Stimulated activated CD8-positive, alpha-beta memory T cell treated with anti-CD3 and anti-CD28 coated beads, Interleukin-7, amount 100 ng/mL, for 1 hour (primary cell): ENCODE results near the gene EVL.

ENCODE experiments used
- DNase-seq, 2 donors: peaks; one replicate each; pipeline ENCODE4 v3.0.0-alpha.2; 2020; ENCODE audit warnings: low read depth in 2 of 2

Gene EVL

DNA sequence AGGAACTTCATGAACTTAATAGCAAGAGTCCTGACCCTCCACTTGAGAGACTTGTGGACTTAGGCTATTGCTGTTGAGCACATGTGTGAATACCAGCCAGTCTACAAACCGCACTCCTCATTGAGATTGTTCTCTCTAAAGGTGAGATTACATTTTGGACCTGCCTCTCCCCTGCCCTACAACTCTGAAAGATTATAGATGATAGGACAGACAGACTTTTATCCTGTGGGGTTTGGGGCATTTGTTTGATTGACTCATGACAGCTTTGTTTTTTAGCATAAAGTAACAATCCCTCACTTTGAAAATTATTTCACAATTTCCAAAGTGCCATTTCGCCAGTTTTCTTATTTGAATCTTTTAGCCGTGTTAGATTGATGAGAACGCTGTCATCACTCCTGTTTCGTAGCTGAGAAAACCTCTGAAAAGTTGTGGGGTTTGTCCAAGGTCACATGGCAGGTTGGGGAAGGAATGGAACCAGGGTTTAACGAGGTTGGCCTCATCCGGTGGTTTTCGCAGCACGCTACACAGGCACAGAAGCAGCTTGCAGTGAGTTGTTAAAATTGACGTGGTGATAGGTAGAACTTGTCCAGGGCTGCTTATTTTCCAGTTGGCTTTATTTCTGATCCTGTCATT is 836 bp downstream of the EVL start:
- DNase-seq, result peak; percentile 59 to 69

DNA sequence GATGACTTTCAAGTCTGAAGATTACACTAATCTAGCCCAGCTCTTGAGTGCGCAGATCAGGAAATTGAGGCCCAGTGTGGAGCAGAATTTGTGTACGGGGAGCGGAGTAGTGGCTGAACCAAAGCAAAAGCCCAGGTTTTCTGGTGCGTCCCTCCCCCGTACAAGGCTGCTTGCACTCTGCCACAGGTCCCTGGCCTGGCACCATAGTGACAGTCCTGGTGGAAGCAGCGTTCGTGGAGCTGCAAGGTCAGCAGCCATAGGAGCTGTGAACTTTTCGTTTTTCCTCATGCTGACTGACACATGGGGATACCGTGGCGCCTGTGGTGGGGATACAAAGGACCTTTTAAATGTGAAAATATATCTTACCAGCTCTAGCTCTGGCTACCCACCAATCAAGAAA is 1.7 kb downstream of the EVL start:
- no peak for DNase-seq

DNA sequence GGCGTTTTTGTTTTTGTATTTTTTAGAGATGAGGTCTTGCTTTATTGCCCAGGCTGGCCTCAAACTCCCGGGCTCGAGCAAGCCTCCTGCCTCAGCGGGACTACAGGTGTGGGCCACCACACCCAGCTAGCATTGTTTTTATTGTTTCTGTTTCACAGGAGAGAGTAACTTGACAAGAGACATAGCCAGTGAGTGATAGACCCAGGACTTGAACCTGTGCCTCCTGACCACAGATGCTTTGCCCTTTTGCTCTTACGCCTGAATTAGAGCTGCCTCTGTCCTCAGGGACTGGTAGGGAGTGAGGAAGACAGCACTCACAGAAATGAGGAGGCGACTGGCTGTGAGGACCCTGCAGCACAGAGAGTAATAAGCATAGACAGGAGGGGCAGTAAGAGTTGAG is 2.3 kb downstream of the EVL start:
- no peak for DNase-seq

DNA sequence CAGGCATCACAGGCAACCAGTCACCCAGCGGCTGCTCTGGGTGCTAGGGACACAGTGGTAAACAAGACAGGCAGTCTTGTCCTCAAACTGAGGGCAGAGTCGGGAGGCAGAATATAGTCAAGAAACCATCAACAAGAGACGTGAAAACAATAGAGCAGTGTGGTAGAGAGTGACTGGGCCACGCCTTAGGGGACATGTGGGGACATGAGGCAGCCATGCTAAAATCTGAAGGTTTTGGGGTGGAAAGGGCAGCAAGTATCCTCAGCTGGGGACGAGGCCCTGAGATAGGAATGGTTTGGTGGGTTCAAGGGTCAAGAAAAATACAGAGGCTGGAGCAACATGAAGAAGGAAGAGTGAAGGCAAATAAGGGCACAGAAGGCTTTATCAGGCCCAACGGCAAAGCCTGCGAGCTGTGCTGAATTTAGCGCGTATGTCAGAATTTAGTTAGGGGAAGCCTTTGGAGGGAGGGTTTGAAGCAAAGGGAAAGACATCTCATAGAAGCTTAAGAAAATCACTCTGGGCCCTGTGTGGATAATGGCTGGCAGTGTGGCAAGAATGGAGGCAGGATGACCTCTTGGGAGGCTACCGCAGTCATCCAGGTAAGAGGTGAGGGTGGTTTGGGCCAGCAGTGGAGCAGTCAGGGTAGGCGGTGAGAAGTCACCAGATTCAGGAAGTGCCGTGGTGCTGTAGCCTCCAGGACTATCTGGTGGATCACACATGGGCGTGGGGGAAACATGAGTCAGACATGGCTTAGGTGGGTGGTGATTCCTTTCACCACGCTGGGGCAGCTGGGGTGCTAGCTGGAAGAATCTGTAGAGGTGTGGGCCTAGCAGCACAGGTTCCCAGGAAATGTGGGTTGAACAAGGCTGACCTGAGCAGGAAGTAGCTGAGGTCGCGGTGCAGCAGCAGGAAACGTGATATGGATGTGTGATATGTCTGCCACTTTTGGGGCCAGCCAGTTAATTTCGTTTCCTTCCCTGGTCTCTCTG is 3.0 kb downstream of the EVL start:
- DNase-seq, result peak; percentile 73 to 77

DNA sequence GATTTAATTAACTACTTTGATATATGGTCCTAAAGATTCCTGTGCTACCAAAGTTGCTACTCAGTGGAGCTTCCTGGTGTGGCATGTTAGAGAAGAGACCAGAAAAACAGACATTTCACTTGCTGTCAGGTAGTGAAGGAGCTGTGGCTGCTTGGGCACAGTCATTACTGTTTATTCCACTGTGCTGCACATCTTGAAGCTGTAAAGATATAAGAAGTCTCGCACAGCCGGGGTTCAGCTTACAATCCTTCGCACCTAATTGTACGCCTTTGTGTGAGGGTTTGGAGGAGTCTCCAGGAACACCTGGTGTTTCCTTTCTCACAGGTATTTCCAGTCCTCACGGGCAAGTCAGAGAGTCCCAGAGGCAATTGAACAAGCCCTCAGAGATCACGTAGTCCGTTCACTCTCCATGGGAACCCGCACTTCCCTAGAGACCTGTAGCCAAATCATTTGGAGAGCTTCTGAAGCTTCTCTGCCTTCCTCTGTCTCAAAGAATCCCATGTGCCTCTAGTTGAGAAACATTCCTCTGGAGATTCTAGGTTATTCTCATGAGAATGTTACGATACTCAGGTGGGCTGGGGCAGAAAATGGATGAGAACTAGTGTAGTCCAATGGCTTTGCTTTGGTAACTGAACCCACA is 4.1 kb downstream of the EVL start:
- DNase-seq, result no peak

DNA sequence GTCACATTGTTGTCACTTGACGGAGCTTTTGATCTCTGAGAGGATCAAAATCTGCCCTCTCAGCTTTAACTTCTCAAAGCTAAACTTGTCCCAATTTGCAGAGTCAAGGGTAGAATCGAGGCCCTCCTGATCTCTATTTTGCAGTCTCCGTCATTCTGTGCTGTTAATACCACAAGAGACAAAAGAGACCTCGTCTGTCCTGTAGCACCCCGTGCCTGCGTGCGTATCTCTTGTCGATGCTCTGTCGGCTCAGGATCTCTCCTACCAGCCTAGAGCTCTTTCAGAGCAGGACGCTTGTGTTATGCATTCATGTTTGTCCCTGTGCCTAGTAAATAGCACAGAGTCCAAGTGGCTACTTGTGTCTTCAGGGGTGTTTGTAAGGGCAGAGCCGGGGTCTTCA is 5.1 kb downstream of the EVL start:
- DNase-seq, result no peak

DNA sequence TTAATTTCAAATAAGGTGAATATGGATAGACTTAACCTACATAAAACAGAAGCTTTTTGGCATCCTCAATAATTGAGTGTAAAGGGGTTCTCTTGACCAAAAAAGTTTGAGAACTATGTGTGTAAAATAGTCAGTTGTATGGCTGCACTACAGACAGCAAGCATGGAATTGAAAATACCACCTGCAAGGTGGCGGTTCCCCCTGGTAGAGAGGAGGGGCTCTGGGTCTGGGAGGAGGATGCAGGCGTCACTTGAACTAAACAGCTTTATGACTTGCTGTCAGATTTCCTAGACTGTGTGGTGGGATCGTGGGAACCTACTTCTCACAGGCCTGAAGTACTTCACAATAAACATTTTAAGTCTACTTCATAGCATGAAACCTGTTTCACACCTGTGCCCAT is 6.3 kb downstream of the EVL start:
- DNase-seq, result no peak

DNA sequence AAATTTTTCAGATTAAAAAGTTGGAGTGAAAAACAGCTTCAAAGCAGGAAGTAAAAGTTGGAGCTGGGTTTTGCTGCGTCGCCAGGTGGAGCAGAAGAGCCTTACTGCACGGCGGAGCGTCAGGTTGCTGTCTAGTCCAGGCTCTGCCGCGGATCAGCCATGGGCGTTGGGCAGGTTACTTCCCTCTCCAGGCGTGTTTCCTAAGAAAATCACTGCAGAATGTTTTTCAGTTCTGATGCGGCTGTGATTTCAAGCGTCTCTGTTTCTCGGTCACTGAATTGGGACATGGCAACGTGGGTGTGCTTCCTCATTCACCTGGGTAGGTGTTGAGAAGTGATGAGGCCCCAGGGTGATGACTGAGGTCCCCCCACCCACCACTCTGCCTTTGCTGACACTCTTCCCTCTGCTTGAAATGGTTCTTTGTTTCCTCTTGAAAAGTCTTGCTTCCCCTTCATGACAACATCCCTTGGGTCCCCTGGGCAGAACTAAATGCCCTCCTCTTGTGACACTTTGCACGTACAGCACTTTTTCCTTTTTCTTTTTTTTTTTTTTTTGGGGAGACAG is 7.6 kb downstream of the EVL start:
- DNase-seq, result no peak

DNA sequence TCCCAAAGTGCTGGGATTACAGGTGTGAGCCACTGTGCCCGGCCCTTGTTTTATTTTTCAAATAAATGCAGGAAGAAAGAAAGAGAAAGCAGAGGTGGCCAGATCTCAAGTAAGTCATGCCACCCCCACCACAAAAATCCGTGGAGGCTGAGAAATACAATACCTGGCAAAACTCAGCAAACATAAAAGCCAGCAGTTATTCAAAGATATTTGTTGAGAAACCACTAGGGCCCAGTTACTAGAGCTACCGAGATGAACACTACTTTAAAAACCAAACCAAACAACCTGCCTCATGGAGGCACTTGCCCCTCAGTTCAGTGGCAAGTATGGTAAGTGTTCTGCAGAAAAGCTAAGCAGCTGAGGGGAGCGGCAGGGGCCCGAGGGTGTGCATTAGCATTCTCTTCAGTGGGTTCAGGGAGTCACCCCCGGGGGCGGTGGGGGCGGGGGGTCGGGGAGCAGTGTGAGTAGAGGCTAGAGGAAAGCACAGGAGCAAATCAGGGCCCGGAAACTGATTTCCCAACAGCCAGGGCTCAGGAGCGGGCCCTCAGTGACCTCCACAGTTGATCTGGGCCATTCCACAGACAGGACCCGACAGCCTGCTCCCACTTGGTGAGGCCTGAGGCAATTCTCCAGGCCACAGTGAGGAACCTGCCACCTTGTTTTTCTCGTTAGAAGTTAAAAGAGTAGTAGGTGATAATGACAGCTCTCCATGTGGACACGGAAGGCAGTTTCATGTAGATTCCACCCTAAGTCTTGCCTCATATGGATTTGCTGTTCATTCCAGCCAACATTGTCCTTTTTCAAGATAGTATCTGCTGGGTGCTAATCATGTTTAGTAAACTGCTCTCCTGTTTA is 8.6 kb downstream of the EVL start:
- no peak for DNase-seq

DNA sequence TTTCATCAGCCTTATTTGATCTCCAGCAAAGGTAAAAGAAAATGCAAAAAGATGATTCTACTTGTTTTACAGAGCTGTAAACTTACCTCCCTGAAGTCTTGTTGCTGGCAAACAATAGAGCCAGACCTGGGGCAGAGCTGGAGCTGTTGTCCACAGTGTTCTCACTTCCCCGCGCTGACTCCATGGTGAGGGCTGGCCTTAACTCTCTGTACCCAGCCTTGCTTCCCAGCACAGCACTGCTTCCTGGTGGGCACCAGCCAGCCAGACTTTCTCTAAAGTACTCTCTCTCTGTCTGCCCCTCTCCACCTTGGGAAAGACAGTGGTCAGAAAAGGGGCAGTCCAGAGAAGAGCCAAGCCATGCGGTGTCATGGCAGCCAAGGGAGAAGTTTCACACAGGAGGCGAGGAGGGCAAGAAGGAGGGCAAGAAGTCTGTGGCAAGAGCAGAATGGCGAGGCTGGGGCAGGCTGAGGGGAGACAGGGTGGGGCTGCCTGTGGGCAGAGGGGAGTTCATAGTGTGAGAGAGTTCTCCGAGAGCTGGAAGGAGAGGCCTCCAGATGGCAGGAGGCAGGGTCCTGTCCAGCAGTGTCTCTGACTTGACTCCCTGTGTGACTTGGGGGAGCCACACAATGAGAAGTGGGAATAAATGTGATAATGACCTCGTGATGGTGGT is 9.3 kb downstream of the EVL start:
- no peak for DNase-seq

DNA sequence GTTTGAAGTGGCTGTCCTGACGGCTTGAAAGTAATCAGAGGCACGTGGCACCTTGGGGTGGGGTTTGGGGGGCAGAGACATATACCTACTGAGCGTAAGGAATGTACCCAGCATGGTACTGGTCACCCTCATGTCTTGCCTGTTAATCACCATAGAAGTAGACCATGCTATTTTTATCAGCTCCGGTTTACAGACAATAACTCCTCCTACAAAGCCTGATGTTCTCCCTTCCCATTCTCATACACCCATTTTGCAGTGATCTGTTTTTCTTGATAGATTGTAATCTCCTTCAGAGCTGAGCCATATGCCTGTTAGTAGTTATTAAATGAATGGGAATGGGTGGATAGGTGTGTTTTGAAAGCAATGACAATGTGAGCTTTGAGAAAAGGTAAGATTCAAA is 10.5 kb downstream of the EVL start:
- DNase-seq, result no peak

DNA sequence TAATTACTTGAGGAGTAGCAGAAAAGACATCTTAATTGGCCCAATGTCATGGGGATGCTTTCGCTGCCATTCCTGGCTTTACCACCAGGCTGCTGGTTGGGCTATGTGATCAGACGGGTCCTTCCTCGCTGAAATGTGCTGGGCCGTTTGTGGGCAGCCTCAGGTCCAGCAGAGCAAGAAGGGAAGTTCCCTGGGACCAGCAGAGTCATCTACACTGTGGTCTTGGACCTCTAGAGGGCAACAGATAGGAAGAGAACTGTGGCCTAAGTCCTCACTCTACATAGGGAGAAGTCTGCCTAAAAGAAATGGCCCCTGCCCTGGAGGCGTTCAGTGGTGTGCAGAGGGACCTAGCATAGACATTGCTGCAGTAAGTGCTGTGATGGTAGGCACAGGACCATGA is 10.9 kb downstream of the EVL start:
- DNase-seq, result no peak

DNA sequence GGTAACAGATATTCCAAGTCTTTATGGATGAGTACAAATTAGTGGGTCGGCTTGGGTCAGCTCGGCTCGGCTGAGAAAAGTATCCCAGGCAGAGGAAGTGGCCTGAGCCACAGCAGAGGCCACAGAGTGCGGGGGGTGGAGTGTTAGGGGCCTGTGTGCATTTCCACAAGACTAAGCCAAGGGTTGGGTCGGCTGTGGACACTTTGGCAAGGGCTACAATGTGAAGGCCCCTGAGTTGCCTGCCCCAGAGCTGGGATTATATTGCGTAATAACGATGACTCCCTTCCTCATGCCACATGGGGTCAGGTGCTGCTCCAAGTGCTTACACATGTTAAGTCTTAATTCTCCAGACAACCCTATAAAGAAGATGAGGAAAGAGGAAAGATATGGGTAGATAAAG is 11.4 kb downstream of the EVL start:
- no peak for DNase-seq

DNA sequence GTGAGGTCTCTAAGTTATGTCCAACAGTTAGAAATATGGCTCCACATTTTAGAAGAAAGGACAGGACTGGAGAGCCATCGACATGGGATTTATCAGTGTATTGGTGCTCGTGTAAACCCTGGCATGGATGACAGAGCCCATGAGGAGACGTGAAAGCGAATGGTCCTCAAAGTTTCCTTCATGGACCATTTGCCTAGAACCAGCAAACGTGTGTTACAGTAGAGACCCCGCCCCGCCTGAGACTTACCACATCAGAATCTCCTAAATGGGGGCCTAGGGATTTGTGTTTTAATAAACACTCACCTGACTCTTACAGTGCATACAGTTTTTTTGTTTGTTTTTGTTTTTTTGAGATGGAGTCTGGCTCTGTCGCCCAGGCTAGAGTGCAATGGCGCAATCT is 12.2 kb downstream of the EVL start:
- no peak for DNase-seq

DNA sequence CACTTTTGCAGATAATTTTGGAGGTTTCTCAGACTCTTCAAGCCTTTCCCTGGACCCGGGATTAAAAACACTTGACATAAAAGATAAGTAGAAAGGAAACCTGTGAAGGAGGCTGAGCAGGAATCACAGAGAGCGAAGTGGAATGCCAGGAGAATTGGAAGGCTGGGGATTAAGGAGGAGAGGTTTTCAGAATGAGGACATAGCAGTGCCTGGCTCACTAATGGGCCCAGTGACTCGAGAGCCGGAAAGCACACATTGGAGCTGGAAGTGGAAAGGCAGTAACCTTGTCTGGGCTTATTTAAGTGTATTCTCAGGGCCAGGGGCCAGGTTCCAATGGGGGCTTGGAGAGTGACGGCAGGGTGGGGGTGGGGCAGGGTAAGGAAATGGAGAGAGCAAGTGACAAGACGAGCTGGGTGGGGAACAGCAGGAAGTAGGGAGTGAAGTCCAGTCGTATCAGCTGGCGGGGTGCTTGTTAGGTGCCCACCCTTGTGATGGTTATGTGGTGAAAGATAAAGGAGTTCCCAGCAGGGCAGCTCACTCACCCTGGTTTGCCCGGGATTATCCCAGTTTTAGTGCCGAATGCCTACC is 13.1 kb downstream of the EVL start:
- no peak for DNase-seq

DNA sequence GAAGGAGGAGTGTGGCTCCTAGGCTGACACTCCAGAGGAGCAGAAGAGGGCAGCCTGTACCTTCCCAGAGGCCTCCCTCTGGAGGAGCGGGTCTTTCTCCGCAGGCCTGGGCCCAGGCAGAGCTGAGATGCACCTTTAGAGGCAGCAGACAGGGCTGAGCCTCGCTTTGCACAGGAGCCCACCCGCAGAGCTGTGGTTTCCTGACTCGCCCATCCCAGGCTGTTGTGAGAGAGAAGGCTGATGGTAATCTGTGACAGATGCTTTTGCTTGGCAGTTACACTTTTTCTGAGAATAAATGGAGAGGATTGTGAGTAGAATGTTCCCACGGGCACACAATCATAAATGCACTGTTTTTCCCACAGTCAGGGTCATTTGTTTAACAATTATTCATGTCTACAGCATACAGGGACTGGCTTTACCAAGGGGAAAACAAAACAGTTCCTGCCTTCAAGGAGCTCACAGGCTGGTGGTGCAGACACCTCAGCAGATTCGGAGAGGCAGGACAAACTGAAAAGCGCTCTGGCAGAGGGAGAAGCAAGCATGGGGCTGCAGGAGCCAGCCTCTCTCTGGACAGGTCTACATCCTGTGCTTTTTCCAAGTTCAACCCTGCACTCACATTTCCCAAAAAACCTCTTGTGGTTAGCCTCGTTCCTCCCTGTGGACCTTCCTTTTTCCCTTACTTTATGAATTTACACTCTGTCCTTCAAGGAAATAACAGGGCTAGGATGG is 13.9 kb downstream of the EVL start:
- DNase-seq, result peak; percentile 65 to 68

DNA sequence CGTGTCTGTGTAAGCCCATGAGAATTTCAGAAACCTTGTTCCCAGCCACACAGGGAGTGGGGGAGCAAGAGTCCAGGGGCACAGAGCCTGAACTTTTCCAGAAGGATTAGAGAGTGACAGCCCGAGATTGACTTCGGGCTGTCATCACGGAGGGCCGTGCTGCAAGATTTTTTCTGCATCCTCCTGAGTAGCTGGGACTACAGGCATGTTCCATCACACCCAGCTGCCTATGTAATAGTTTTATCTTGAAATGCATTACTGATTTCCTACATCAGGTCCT is 14.4 kb downstream of the EVL start:
- DNase-seq, result no peak

DNA sequence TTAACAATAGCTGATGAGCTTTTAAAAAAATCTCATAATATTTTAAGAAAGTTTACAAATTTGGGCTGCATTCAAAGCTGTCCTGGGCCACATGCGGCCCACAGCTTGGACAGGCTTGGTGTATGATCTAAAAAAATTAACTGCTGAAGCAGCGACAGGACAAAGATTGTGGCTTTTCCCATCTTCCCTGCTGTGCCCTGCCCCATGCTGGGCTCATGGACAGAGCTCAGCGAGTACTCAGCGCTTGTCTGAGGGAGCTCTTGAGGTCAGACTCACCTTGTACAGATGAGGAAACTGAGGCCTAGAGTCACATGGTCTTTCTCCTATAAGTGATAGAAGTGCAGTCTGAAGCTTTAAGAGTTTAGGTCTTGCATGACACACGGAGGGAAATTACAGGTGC is 15.0 kb downstream of the EVL start:
- DNase-seq, result no peak

DNA sequence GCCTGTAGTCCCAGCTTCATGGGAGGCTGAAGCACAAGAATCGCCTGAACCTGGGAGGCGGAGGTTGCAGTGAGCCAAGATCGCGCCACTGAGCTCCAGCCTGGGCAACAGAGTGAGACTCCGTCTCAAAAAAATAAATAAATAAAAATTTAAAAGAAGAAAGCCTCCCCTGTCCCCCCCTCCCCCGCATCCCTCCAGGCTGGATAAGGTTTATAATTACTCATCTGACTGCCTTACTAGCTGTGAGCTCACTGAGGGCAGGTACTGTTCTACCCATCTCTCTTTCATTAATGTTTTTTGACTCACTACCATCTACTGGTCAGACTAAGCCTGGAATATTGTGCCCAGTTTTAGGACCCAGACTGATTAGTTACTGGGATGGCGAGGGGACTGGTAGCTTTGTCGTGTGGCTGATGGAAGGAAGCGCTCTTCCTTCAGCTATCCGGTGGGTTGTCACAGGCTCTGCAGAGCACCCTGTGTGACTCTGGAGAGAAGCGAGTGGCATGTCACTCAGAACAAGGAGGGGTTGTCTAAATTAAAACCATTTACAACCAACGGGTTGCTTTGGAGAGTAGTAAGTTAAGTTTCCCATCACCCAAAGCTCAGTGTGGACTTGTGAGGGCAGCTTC is 16.9 kb downstream of the EVL start:
- DNase-seq, result no peak

DNA sequence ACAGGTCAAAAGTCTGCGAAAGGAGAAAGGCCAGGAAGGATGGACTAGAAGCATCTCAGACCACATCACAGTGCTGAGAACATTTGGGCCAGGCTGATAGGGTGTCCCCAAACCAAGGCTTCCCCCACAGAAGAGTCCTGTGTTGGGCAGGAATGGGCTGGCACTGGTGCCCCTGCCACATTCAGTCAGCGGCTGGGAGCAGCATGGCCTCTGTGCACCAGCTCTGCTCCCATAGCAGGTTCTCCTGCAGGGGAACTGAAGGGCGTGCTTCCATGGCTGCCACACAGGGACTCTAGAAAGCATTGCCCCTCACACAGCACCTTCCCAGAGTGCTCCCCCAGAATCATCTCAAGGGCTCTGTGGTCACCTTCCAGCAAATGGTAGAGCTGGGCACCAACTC is 17.5 kb downstream of the EVL start:
- no peak for DNase-seq
